Stimulated activated CD8-positive, alpha-beta memory T cell treated with anti-CD3 and anti-CD28 coated beads, Interleukin-12 subunit alpha, Interleukin-12 subunit beta, amount 100 ng/mL, for 24 hours (primary cell): ENCODE data around the gene MTO1.
A peak's percentile ranks its signal among the peaks of the same experiment; 100 is the strongest.
"Not testable (repeated sequence)": the region's sequence is repeated elsewhere in the genome, so short reads cannot be mapped to it uniquely, and the experiment has no call there.

Source experiments
- DNase-seq: peaks from one replicate; pipeline ENCODE4 v3.0.0-alpha.2; 2020; ENCODE audit errors: extremely low read depth

MTO1 gene

GRCh38 chr6:73461537-73462350, at the start of gene MTO1:
Gene MTO1, plus strand, starts transcription at chr6:73461737. Its CDS starts 118 bp downstream, at chr6:73461855.
- DNase-seq: peak; percentile 66

GRCh38 chr6:73413102-73413501, 48.4 kb upstream of the MTO1 start:
- no peak for DNase-seq

DNA sequence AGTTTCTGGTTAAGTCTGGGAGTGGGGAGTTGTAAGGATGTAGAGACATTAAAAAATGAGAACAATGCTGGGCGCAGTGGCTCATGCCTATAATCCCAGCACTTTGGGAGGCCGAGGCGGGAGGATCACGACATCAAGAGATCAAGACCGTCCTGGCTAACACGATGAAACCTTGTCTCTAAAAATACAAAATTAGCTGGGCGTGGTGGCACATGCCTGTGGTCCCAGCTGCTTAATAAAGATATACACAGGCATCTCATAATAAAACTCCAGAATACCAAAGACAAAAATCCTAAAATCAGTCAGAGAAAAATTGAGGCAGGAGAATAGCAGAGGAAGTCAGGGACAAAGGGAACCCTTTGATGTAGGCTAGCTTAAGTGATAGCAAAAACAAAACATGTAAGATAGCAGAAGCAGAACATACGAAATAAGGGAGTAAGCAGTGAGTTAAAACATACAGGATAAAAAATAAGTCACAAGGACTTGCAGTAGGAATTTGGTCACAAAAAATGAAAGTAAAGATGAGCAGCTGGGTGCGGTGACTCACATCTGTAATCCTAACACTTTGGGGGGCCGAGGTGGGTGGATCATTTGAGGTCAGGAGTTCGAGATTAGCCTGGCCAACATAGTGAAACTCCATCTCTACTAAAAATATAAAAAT, 43.3 kb upstream of the MTO1 start:
- DNase-seq: no peak

- no peak for DNase-seq
Measured at GRCh38 chr6:73421534-73421933, 40.0 kb upstream of the MTO1 start.

- DNase-seq: no peak
Measured at GRCh38 chr6:73435236-73435635, 26.3 kb upstream of the MTO1 start.

GRCh38 chr6:73443555-73443954, 18.0 kb upstream of the MTO1 start:
- no peak for DNase-seq

DNA sequence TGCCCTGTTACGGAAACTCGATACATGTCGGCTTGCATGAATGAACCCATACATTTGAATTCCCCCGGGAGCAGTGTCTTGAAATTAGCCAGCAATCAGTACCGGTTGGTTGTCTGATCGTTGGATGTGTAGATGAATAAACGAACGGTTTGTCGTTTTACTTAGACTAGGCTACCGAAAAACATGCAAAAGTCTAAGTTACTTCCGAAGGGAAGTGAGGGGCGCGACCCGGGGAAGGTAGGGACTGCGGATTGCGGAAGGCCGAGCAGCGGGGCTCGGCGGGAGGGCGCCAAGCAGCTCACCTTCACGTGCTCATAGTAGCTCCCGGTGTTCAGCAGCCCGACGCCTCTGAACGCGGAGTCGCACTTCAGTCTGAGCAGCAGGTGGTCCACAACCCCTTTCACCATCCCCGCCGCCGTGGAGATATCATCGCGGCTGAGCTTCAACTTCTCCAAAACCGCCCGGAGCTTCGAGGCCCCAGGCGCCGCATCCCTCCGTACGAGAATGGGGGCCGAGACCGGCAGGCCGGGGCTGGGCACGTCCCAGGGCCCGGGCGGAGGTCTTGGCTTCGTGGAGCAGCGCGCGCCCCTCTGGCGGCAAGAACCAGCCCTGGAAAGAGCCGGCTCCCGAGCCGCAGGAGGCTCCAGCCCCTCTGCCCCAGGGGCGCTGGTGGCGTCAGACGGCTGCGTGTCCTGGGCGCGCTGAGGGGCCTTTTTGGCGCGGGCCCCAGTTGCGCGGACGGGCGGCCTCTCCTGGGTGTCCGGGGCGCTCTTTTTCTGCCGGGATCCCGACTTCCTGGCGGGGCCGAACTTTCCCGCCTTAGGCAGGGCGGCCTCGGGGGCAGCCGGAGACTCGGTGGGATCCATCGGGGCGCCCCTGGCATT, 10.1 kb upstream of the MTO1 start:
- no peak for DNase-seq

GRCh38 chr6:73452107-73452461, 9.5 kb upstream of the MTO1 start, which contains the start of gene CGAS:
Gene CGAS, minus strand, starts transcription at chr6:73452297. Its CDS starts 116 bp downstream, at chr6:73452181.
- peak; percentile 53 for DNase-seq

- no peak for DNase-seq
Measured at GRCh38 chr6:73455865-73456629, 5.5 kb upstream of the MTO1 start.

DNA sequence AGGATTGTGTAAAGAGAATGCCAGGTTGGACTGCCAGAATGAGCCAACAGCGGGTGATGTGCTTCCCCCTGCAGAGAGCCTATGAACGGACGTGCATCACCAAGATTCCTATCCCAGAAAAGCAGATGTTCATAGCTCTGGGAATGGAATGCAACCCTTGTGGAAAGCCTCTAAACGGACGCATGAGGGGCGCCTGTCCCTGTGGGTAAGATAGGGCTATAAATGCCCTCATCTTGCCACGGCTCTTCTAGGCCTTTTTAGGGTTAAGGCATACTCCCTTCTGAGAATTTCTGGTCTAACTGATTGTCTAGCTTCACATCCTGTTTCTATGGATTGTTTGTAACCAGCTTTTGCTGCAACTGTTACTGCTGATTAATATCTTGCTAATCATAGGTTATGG, 2.1 kb upstream of the MTO1 start:
- DNase-seq: not testable (repeated sequence)

GRCh38 chr6:73460056-73460455, 1.5 kb upstream of the MTO1 start:
- no peak for DNase-seq

DNA sequence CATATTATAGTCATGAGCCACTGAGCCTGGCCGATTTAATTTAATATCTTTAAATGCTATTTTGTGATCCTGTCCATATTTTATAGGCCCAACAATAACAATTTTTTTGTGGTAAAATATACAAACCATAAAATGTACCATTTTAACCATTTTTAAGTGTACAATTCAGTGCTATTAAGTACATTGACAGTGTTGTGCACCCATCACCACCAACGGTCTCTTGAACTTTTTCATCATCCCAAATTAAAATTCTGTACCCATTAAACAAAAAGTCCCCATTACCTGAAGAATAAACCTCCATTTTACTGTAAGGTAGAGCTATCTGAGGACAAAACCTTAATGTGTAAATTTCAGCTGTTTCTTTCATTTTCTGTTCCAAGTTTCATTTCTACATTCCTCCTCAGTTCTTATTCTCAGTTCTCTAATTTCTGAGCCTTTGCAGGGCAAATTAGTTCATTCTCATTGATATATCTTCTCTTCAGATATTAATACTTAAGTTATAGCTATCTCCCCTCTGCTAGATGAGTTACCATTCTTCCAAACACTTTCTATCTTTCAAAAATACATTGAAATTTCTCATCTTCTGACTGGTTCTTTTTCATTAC, 10.3 kb downstream of the MTO1 start:
- no peak for DNase-seq

- DNase-seq: no peak
Measured at GRCh38 chr6:73476723-73477122, 15.2 kb downstream of the MTO1 start.

DNA sequence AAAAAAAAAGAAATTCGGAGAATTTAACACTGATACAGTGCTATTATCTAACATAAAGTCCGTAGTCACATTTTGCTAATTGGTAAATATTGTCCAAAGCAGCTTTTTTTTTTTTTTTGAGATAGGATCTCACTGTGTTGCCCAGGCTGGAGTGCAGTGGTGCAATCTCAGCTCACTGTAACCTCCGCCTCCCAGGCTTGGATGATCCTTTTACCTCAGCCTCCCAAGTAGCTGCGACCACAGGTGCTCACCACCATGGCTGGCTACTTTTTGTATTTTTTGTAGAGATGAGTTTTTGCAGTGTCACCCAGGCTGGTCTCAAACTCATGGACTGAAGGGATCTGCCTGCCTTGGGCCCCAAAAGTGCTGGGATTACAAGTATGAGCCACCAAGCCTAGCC, 15.9 kb downstream of the MTO1 start:
- no peak for DNase-seq

- no peak for DNase-seq
Measured at GRCh38 chr6:73481969-73482368, 20.4 kb downstream of the MTO1 start.

- DNase-seq: no peak
Measured at GRCh38 chr6:73484438-73484837, 22.9 kb downstream of the MTO1 start.

DNA sequence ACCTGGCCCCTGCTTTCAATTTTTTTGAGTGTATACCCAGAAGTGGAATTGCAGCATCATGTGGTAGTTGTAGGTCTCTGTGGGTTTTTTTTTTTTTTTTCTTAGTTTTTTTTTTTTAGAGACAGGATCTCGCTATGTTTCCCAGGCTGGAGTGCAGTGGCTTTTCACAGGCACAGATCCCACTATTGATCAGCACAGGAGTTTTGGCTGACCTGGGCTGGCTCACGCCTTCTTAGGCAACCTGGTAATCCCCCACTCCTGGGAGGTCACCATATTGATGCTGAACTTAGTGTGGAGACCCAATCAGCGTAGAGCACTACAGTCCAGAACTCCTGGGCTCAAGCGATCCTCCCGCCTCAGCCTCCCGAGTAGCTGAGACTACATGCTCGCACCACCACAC, 25.9 kb downstream of the MTO1 start:
- DNase-seq: no peak

- DNase-seq: no peak
Measured at GRCh38 chr6:73491377-73491776, 29.8 kb downstream of the MTO1 start.

DNA sequence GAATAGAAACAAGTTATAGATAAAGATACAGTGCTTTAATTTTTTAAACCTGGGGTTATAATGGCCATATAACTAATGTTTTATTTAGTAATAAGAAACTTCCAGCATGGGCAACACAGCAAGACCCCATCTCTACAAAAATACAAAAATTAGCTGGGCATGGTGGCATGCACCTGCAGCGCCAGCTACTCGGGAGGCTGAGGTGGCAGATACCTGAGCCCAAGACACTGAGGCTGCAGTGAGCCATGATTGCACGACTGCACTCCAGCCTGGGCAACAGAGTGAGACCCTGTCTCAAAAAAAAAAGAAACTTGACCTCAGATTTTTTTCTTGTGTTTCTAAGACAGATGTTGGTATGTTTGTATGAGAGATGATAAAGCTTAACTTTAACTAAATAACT, 36.4 kb downstream of the MTO1 start:
- no peak for DNase-seq

DNA sequence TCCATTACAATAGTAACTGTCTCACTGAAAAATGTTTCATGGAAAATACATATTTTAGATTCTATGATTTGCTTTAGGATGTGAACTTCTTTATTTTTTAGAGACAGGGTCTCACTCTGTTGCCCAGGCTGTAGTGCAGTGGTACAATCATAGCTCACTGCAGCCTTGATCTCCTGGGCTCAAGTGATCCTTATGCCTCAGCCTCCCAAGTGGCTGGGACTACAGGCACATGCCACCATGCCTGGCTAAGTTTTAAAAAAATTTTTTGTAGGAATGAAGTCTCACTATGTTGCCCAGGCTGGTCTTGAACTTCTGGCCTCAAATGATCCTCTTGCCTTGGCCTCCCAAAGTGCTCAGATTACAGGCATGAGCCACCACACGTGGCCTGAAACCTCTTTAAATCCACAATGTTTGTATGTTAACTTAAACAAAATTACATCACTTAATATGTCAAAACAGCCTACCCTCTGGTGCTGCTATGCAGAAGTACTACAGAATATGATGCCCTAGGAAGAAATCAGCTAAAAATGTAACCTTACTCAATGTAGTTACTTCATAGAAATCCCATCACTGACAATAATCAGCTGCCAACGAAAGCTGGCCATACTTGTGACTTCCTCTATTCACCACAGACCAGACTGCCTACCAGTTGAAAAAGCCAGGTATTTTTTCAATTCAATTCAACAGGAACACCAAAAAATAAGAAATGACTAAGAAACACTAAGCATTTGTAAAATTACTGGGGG, 41.7 kb downstream of the MTO1 start:
- DNase-seq: no peak
